ENCODE data around the gene KPNA6.

The KPNA6 gene

DNA sequence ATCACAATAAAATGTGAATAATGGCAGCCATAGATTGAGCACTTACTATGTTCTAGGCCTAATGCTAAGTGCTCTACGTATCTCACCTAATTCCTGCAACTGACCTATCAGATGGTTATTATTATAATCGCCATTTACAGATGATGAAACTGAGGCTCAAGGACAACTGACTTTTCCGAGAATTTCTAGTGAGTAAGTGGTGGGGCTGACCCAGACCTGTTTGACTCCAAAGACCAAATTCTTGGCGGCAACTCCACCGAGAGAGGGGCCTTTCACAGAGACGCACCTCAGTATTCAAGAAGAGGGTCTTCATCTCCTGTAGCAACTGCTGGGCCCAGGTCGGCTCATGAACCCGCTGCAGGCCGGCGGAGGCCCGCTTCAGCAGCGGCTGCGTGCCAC, 113.7 kb downstream of the KPNA6 start:
- TF ChIP-seq, protein P1, sequence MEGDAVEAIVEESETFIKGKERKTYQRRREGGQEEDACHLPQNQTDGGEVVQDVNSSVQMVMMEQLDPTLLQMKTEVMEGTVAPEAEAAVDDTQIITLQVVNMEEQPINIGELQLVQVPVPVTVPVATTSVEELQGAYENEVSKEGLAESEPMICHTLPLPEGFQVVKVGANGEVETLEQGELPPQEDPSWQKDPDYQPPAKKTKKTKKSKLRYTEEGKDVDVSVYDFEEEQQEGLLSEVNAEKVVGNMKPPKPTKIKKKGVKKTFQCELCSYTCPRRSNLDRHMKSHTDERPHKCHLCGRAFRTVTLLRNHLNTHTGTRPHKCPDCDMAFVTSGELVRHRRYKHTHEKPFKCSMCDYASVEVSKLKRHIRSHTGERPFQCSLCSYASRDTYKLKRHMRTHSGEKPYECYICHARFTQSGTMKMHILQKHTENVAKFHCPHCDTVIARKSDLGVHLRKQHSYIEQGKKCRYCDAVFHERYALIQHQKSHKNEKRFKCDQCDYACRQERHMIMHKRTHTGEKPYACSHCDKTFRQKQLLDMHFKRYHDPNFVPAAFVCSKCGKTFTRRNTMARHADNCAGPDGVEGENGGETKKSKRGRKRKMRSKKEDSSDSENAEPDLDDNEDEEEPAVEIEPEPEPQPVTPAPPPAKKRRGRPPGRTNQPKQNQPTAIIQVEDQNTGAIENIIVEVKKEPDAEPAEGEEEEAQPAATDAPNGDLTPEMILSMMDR (IDR thresholded peaks at IDR 0.05; ENCODE audit: low read depth, low read length, missing control alignments) = no peak
- no peak for DNase-seq (ENCODE audit: low read depth)
- H3K4me3 ChIP-seq (ENCODE audit: low read depth, low read length) = peak overlapping the region; percentile 56

DNA sequence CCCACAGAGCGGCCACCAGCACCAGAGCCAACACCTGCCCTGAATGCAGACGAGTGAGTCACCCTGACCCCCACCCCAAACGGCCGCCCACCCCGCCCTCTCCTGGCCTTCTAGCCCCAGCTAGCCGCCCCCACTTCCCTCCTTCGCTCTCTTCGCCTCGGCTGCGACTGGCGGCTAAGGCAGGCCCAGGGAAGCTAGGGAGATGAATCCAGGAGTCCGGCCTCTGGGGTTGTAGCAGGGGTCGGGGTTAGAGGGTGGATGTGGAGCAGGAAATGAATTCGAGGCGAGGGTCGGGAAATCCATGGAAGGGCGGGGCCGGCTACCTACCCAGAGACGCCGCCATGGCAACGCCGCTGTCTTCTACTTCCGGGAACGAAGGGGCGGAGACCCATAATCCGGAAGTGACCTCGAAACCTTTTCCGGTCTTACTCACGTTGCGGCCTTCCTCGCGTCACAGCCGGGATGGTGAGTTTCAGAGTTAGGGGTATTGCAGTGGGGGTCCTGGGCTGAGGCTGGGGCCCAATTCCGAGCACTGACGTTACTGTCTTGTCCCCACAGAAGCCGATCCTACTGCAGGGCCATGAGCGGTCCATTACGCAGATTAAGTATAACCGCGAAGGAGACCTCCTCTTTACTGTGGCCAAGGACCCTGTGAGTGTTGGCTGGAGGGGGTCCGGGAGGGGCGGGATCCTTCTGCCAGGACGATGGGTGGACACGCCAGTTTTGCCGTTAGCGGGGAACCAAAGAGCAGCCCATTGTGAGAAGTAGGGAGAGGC, 114.3 kb downstream of the KPNA6 start, which contains the start of the genes EIF3I and TMEM234:
TSS of gene EIF3I (plus strand) at position 428 of the 776 bp plus-strand sequence. CDS start at position 463, 35 bp downstream.
TSS of gene TMEM234 (minus strand) at position 374 of the 776 bp plus-strand sequence. CDS start at position 343, 31 bp downstream.
- DNase-seq (ENCODE audit: low read depth) = peak; percentile 70
- H3K4me3 ChIP-seq (ENCODE audit: low read depth, low read length) = peak within 1 kb of the TSS; percentile 56
- TF ChIP-seq, protein P1 (IDR thresholded peaks at IDR 0.05; ENCODE audit: low read depth, low read length, missing control alignments) = no peak

DNA sequence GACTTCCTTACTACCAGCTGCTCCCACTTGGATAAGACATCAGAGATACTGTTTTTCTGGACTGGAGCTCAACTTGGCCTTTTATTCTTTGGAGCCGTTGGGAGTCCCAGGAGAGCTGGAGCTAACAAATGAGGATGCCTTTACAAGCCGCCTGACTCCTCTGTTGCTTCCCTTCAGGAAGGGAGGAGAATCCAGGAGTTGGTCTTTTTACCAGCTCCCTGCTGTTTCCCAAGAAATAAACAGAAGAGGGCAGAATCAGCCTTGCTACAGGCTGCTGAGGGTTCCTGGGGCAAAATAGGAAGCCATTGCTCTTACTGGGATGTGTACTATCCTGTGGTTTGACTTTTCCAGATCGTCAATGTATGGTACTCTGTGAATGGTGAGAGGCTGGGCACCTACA, 115.8 kb downstream of the KPNA6 start:
- no peak for DNase-seq (ENCODE audit: low read depth)
- TF ChIP-seq, protein P1 (IDR thresholded peaks at IDR 0.05; ENCODE audit: low read depth, low read length, missing control alignments) = no peak
- H3K4me3 ChIP-seq (ENCODE audit: low read depth, low read length) = no peak overlapping the region; the same call in 1 of the 2 replicates

DNA sequence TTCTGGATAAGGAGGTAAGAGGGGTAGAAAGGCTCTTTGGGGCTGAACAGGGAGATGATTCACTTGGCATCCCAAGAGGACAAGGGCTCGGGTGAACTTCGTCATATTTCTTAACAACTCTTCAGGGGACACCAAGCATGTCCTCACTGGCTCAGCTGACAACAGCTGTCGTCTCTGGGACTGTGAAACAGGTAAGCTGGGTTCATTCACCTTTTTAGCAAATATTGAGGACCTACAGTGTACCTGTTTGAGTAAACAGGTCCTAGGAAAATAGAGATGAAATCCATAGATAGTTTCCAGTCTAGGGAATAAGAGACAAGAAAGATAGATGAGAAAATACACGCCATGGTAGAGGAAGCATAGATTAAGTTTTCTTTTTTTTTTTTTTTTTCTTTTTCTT, 116.4 kb downstream of the KPNA6 start:
- DNase-seq (ENCODE audit: low read depth) = no peak
- H3K4me3 ChIP-seq (ENCODE audit: low read depth, low read length) = no peak overlapping the region
- TF ChIP-seq, protein P1 (IDR thresholded peaks at IDR 0.05; ENCODE audit: low read depth, low read length, missing control alignments) = no peak

All from GM12864 (cell line).